Dermis microvascular lymphatic vessel endothelial cell (primary cell): ENCODE measurements around the gene NRSN1. TPM values are rescaled to one million over a fixed set of nuclear protein-coding genes. Genes with fewer than 3 reads are reported as not detected.

Experiments used
- DNase-seq, 2 donors: peaks; one replicate each; pipeline versions ENCODE4 v3.0.0 to v3.0.0-alpha.2; 2010; ENCODE audit warnings: low read depth in 2 of 2
- total RNA-seq: library from RNA; depleted of rRNA; stranded (reverse); fragments of >200 nt; gene quantifications from 2 replicates; pipeline ENCODE4 v1.2.1, GENCODE V29; 2014

Gene NRSN1
- total RNA-seq: not detected in 2 replicates

GRCh38 chr6:24125980-24126379 lies at the start of gene NRSN1:
Gene NRSN1, plus strand, starts transcription at chr6:24126215. Its CDS starts 8,113 bp downstream, at chr6:24134328.
- DNase-seq: no peak

GRCh38 chr6:24078200-24078599 lies 47.8 kb upstream of the NRSN1 start:
- DNase-seq: no peak

GRCh38 chr6:24079076-24079475 lies 46.9 kb upstream of the NRSN1 start:
- DNase-seq: no peak

- DNase-seq: no peak
Measured at GRCh38 chr6:24080711-24081110, 45.3 kb upstream of the NRSN1 start.

GRCh38 chr6:24089736-24090135 lies 36.3 kb upstream of the NRSN1 start:
- no peak for DNase-seq

- DNase-seq: no peak
Measured at GRCh38 chr6:24092407-24092806, 33.6 kb upstream of the NRSN1 start.

- DNase-seq: no peak
Measured at GRCh38 chr6:24093381-24093780, 32.6 kb upstream of the NRSN1 start.

- DNase-seq: no peak
Measured at GRCh38 chr6:24099181-24099580, 26.8 kb upstream of the NRSN1 start.

- no peak for DNase-seq
Measured at GRCh38 chr6:24100024-24100769, 25.8 kb upstream of the NRSN1 start.

GRCh38 chr6:24100770-24101155 lies 25.3 kb upstream of the NRSN1 start:
- no peak for DNase-seq

GRCh38 chr6:24105191-24105590 lies 20.8 kb upstream of the NRSN1 start:
- DNase-seq: no peak

GRCh38 chr6:24106291-24106690 lies 19.7 kb upstream of the NRSN1 start:
- no peak for DNase-seq

GRCh38 chr6:24107294-24107693 lies 18.7 kb upstream of the NRSN1 start:
- no peak for DNase-seq

GRCh38 chr6:24108056-24108455 lies 18.0 kb upstream of the NRSN1 start:
- no peak for DNase-seq

GRCh38 chr6:24110417-24110816 lies 15.6 kb upstream of the NRSN1 start:
- no peak for DNase-seq

GRCh38 chr6:24113891-24114290 lies 12.1 kb upstream of the NRSN1 start:
- DNase-seq: no peak

GRCh38 chr6:24117021-24117420 lies 9.0 kb upstream of the NRSN1 start:
- no peak for DNase-seq

- DNase-seq: no peak
Measured at GRCh38 chr6:24122139-24122538, 3.9 kb upstream of the NRSN1 start.

- peak; percentile 16 to 50 for DNase-seq
Measured at GRCh38 chr6:24126586-24127192, 674 bp downstream of the NRSN1 start.

GRCh38 chr6:24127316-24127715 lies 1.3 kb downstream of the NRSN1 start:
- DNase-seq: no peak

GRCh38 chr6:24131751-24132150 lies 5.7 kb downstream of the NRSN1 start:
- no peak for DNase-seq

- DNase-seq: no peak
Measured at GRCh38 chr6:24139080-24139479, 13.1 kb downstream of the NRSN1 start.

- DNase-seq: no peak
Measured at GRCh38 chr6:24139639-24140038, 13.6 kb downstream of the NRSN1 start.
